Skeletal muscle tissue (tissue), 4 donors: Measurements from ENCODE around the gene MALL. TPM values are rescaled to one million over a fixed set of nuclear protein-coding genes. Genes with fewer than 3 reads are reported as not detected.
"Not testable (repeated sequence)": the region's sequence is repeated elsewhere in the genome, so short reads cannot be mapped to it uniquely, and the experiment has no call there.

Experiments
- H3K27ac ChIP-seq: one replicate; pipeline ENCODE4 v1.7.0; 2013; ENCODE audit warnings: mild to moderate bottlenecking, low read depth, low read length, inconsistent platforms
- H3K27me3 ChIP-seq, 3 donors: one replicate each; pipeline ENCODE4 v1.7.0; 2013; ENCODE audit warnings: low read length in 3 of 3; ENCODE audit not compliant: control insufficient read depth in 3 of 3, insufficient read depth in 3 of 3
- H3K36me3 ChIP-seq, 3 donors: one replicate each; pipeline ENCODE4 v1.7.0; 2013; ENCODE audit warnings: low read length in 3 of 3; ENCODE audit not compliant: control insufficient read depth in 3 of 3, insufficient read depth in 3 of 3
- H3K4me1 ChIP-seq, 3 donors: one replicate each; pipeline ENCODE4 v1.7.0; 2013; ENCODE audit warnings: low read length in 3 of 3, mild to moderate bottlenecking in 3 of 3; ENCODE audit not compliant: control insufficient read depth in 3 of 3, insufficient read depth in 3 of 3
- H3K4me3 ChIP-seq, 3 donors: one replicate each; pipeline ENCODE4 v1.7.0; 2013; ENCODE audit warnings: low read length in 3 of 3
- H3K9ac ChIP-seq, 3 donors: one replicate each; pipeline ENCODE4 v1.7.0; 2013; ENCODE audit warnings: low read length in 3 of 3, mild to moderate bottlenecking in 3 of 3, moderate library complexity in 2 of 3, low read depth in 1 of 3
- H3K9me3 ChIP-seq, 3 donors: one replicate each; pipeline ENCODE4 v1.7.0; 2013; ENCODE audit warnings: low read length in 3 of 3; ENCODE audit not compliant: control insufficient read depth in 3 of 3
- total RNA-seq: library from RNA; depleted of rRNA; stranded (reverse); fragments of >200 nt; gene quantifications from one replicate; pipeline ENCODE4 v1.2.3, GENCODE V29; 2014
- donor health status: Osteomylitis.

MALL gene
- total RNA-seq, 1 donor from 2014 or later, result 8.9 TPM

GRCh38 chr2:110053688-110054087 lies 61.9 kb downstream of the MALL start:
- H3K27ac ChIP-seq, H3K9ac ChIP-seq, H3K27me3 ChIP-seq, H3K36me3 ChIP-seq, H3K9me3 ChIP-seq, H3K4me3 ChIP-seq, H3K4me1 ChIP-seq: not testable (repeated sequence)

- H3K9me3 ChIP-seq, H3K27ac ChIP-seq, H3K4me1 ChIP-seq, H3K27me3 ChIP-seq, H3K9ac ChIP-seq, H3K4me3 ChIP-seq, H3K36me3 ChIP-seq: not testable (repeated sequence)
Measured at GRCh38 chr2:110052166-110052565, 63.5 kb downstream of the MALL start.

- not testable (repeated sequence) for H3K4me3 ChIP-seq, H3K9ac ChIP-seq, H3K27me3 ChIP-seq, H3K27ac ChIP-seq, H3K4me1 ChIP-seq, H3K9me3 ChIP-seq, H3K36me3 ChIP-seq
Measured at GRCh38 chr2:110050222-110050621, 65.4 kb downstream of the MALL start.

GRCh38 chr2:110049769-110050168 lies 65.9 kb downstream of the MALL start:
- H3K27ac ChIP-seq, H3K9me3 ChIP-seq, H3K4me1 ChIP-seq, H3K27me3 ChIP-seq, H3K4me3 ChIP-seq, H3K36me3 ChIP-seq, H3K9ac ChIP-seq: not testable (repeated sequence)

- not testable (repeated sequence) for H3K4me1 ChIP-seq, H3K4me3 ChIP-seq, H3K36me3 ChIP-seq, H3K9me3 ChIP-seq, H3K27me3 ChIP-seq, H3K9ac ChIP-seq, H3K27ac ChIP-seq
Measured at GRCh38 chr2:110048255-110049197, 67.1 kb downstream of the MALL start.

- H3K9ac ChIP-seq, H3K4me3 ChIP-seq: not testable (repeated sequence)
Measured at GRCh38 chr2:110047225-110047624, 68.4 kb downstream of the MALL start.

GRCh38 chr2:110041941-110042660 lies 73.5 kb downstream of the MALL start:
- not testable (repeated sequence) for H3K27me3 ChIP-seq, H3K4me1 ChIP-seq, H3K9ac ChIP-seq, H3K36me3 ChIP-seq, H3K27ac ChIP-seq, H3K4me3 ChIP-seq, H3K9me3 ChIP-seq

More at GRCh38 chr2:110047225-110047624, 68.4 kb downstream of the MALL start:
- not testable (repeated sequence) for H3K36me3 ChIP-seq, H3K27ac ChIP-seq, H3K4me1 ChIP-seq, H3K9me3 ChIP-seq, H3K27me3 ChIP-seq

- H3K27me3 ChIP-seq, H3K36me3 ChIP-seq, H3K9ac ChIP-seq, H3K4me3 ChIP-seq, H3K9me3 ChIP-seq, H3K27ac ChIP-seq, H3K4me1 ChIP-seq: not testable (repeated sequence)
Measured at GRCh38 chr2:110037336-110037735, 78.3 kb downstream of the MALL start.

- H3K27me3 ChIP-seq, H3K9me3 ChIP-seq, H3K36me3 ChIP-seq, H3K4me1 ChIP-seq, H3K9ac ChIP-seq, H3K4me3 ChIP-seq, H3K27ac ChIP-seq: not testable (repeated sequence)
Measured at GRCh38 chr2:110035384-110035783, 80.2 kb downstream of the MALL start.

GRCh38 chr2:110034935-110035334 lies 80.7 kb downstream of the MALL start:
- H3K27ac ChIP-seq, H3K9me3 ChIP-seq, H3K27me3 ChIP-seq, H3K36me3 ChIP-seq, H3K4me3 ChIP-seq, H3K4me1 ChIP-seq, H3K9ac ChIP-seq: not testable (repeated sequence)
